ENCODE results near the gene MOK.

Gene MOK

GRCh38 chr14:102221026-102221425 lies 83.9 kb downstream of the MOK start:
- DNase-seq, result no peak

- DNase-seq, result no peak
These were observed 84.9 kb downstream of the MOK start for GRCh38 chr14:102220031-102220430.

- DNase-seq, result no peak
These were observed 85.6 kb downstream of the MOK start for GRCh38 chr14:102219316-102219715.

GRCh38 chr14:102218688-102219087 lies 86.3 kb downstream of the MOK start:
- DNase-seq, result no peak

GRCh38 chr14:102217987-102218421 lies 87.0 kb downstream of the MOK start:
- no peak for DNase-seq

GRCh38 chr14:102217399-102217798 lies 87.6 kb downstream of the MOK start:
- no peak for DNase-seq

- DNase-seq, result peak; percentile 54
These were observed 89.3 kb downstream of the MOK start for GRCh38 chr14:102215576-102216250.

GRCh38 chr14:102215071-102215470 lies 89.9 kb downstream of the MOK start:
- peak; percentile 1 for DNase-seq

GRCh38 chr14:102213984-102214658 lies 90.8 kb downstream of the MOK start:
- DNase-seq, result no peak

- no peak for DNase-seq
These were observed 91.5 kb downstream of the MOK start for GRCh38 chr14:102213470-102213869.

GRCh38 chr14:102212845-102213244 lies 92.1 kb downstream of the MOK start:
- DNase-seq, result no peak

- no peak for DNase-seq
These were observed 92.6 kb downstream of the MOK start for GRCh38 chr14:102212356-102212755.

- DNase-seq, result no peak
These were observed 93.7 kb downstream of the MOK start for GRCh38 chr14:102211240-102211639.

- no peak for DNase-seq
These were observed 94.4 kb downstream of the MOK start for GRCh38 chr14:102210421-102211042.

GRCh38 chr14:102209224-102209966 lies 95.6 kb downstream of the MOK start:
- no peak for DNase-seq

GRCh38 chr14:102208741-102209140 lies 96.2 kb downstream of the MOK start:
- DNase-seq, result no peak

GRCh38 chr14:102207831-102208365 lies 97.1 kb downstream of the MOK start:
- no peak for DNase-seq

- no peak for DNase-seq
These were observed 98.0 kb downstream of the MOK start for GRCh38 chr14:102206918-102207317.

- DNase-seq, result no peak
These were observed 99.4 kb downstream of the MOK start for GRCh38 chr14:102205560-102205959.

- no peak for DNase-seq
These were observed 101.6 kb downstream of the MOK start for GRCh38 chr14:102203382-102203781.

GRCh38 chr14:102202944-102203343 lies 102.0 kb downstream of the MOK start:
- no peak for DNase-seq

- DNase-seq, result no peak
These were observed 103.2 kb downstream of the MOK start for GRCh38 chr14:102201776-102202175.

GRCh38 chr14:102201353-102201738 lies 103.6 kb downstream of the MOK start:
- no peak for DNase-seq
